Stimulated activated memory B cell treated with anti-CD40 and anti-IgM and Interleukin-4, amounts not matched to agents 10 μg/mL and 1 μg/mL and 100 μg/mL, for 72 hours (primary cell): ENCODE data around the gene SIGLEC1.

Experiments used
- ATAC-seq: fragments of 150-1000 bp; cut with Tn5 transposase; 2 replicates; pipeline ENCODE4 v1.10.0; 2021
- H3K27ac Mint-ChIP-seq: one replicate; pipeline ENCODE4 v1.8.0; 2022; ENCODE audit warnings: mild to moderate bottlenecking, mixed read lengths
- H3K27me3 Mint-ChIP-seq: one replicate; pipeline ENCODE4 v1.8.0; 2022; ENCODE audit warnings: mixed read lengths
- H3K36me3 Mint-ChIP-seq: one replicate; pipeline ENCODE4 v1.8.0; 2022; ENCODE audit warnings: mixed read lengths
- H3K4me1 Mint-ChIP-seq: one replicate; pipeline ENCODE4 v1.8.0; 2022; ENCODE audit warnings: mixed read lengths
- H3K4me3 Mint-ChIP-seq: one replicate; pipeline ENCODE4 v1.8.0; 2022; ENCODE audit warnings: mild to moderate bottlenecking, moderate library complexity, mixed read lengths
- H3K9me3 Mint-ChIP-seq: one replicate; pipeline ENCODE4 v1.8.0; 2022; ENCODE audit warnings: mixed read lengths

The SIGLEC1 gene

GRCh38 chr20:3687655-3688054 is 24.7 kb downstream of the SIGLEC1 start:
- H3K4me1 Mint-ChIP-seq: peaks cover 6% of the 10 kb centered on the region
- H3K27ac Mint-ChIP-seq: no peak overlapping the region
- no peaks in the 10 kb centered on the region for H3K36me3 Mint-ChIP-seq
- H3K27me3 Mint-ChIP-seq: peaks cover 37% of the 10 kb centered on the region
- ATAC-seq: no peak
- no peaks in the 10 kb centered on the region for H3K9me3 Mint-ChIP-seq
- no peak overlapping the region for H3K4me3 Mint-ChIP-seq

GRCh38 chr20:3686867-3687321 is 25.5 kb downstream of the SIGLEC1 start:
- Mint-ChIP-seq H3K27ac (no peak overlapping the region), H3K9me3 (no peaks in the 10 kb centered on the region), H3K36me3 (no peaks in the 10 kb centered on the region), H3K4me3 (no peak overlapping the region), H3K4me1 (peaks cover 6% of the 10 kb centered on the region), H3K27me3 (peaks cover 37% of the 10 kb centered on the region)
- no peak for ATAC-seq

GRCh38 chr20:3686421-3686820 is 26.0 kb downstream of the SIGLEC1 start:
- no peak overlapping the region for H3K27ac Mint-ChIP-seq
- peaks cover 40% of the 10 kb centered on the region for H3K27me3 Mint-ChIP-seq
- no peak overlapping the region for H3K4me3 Mint-ChIP-seq
- H3K36me3 Mint-ChIP-seq: no peaks in the 10 kb centered on the region
- H3K9me3 Mint-ChIP-seq: no peaks in the 10 kb centered on the region
- peaks cover 9% of the 10 kb centered on the region for H3K4me1 Mint-ChIP-seq
- no peak for ATAC-seq

GRCh38 chr20:3685341-3685740 is 27.1 kb downstream of the SIGLEC1 start:
- peaks cover 14% of the 10 kb centered on the region for H3K4me1 Mint-ChIP-seq
- H3K27ac Mint-ChIP-seq: no peak overlapping the region
- no peaks in the 10 kb centered on the region for H3K36me3 Mint-ChIP-seq
- H3K4me3 Mint-ChIP-seq: no peak overlapping the region
- H3K27me3 Mint-ChIP-seq: peaks cover 51% of the 10 kb centered on the region
- no peak for ATAC-seq
- H3K9me3 Mint-ChIP-seq: no peaks in the 10 kb centered on the region

- Mint-ChIP-seq H3K9me3 (no peaks in the 10 kb centered on the region), H3K36me3 (no peaks in the 10 kb centered on the region), H3K4me1 (peaks cover 7% of the 10 kb centered on the region), H3K27ac (no peak within 1 kb of the TSS), H3K4me3 (no peak within 1 kb of the TSS), H3K27me3 (peaks cover 80% of the 10 kb centered on the region)
- peak; percentile 2 for ATAC-seq
These were observed 30.2 kb downstream of the SIGLEC1 start, which contains the start of gene ADAM33 for GRCh38 chr20:3681931-3682781. TSS of gene ADAM33 (minus strand) at chr20:3682010. CDS start at chr20:3682004, 6 bp downstream.

GRCh38 chr20:3681352-3681930 is 31.0 kb downstream of the SIGLEC1 start:
- no peak overlapping the region for H3K27ac Mint-ChIP-seq
- peak; percentile 17 for ATAC-seq
- peaks cover 13% of the 10 kb centered on the region for H3K4me1 Mint-ChIP-seq
- peaks cover 82% of the 10 kb centered on the region for H3K27me3 Mint-ChIP-seq
- no peaks in the 10 kb centered on the region for H3K9me3 Mint-ChIP-seq
- H3K4me3 Mint-ChIP-seq: no peak overlapping the region
- H3K36me3 Mint-ChIP-seq: no peaks in the 10 kb centered on the region

GRCh38 chr20:3680701-3681351 is 31.6 kb downstream of the SIGLEC1 start:
- H3K4me3 Mint-ChIP-seq: no peak overlapping the region
- peak; percentile 26 for ATAC-seq

GRCh38 chr20:3679749-3680700 is 32.4 kb downstream of the SIGLEC1 start:
- no peaks in the 10 kb centered on the region for H3K9me3 Mint-ChIP-seq
- H3K27ac Mint-ChIP-seq: no peak overlapping the region
- H3K4me3 Mint-ChIP-seq: no peak overlapping the region
- peaks cover 14% of the 10 kb centered on the region for H3K4me1 Mint-ChIP-seq
- no peak for ATAC-seq
- H3K36me3 Mint-ChIP-seq: no peaks in the 10 kb centered on the region
- peaks cover 80% of the 10 kb centered on the region for H3K27me3 Mint-ChIP-seq

More at GRCh38 chr20:3680701-3681351, 31.6 kb downstream of the SIGLEC1 start:
- Mint-ChIP-seq H3K27me3 (peaks cover 82% of the 10 kb centered on the region), H3K27ac (no peak overlapping the region), H3K4me1 (peaks cover 14% of the 10 kb centered on the region), H3K36me3 (no peaks in the 10 kb centered on the region), H3K9me3 (no peaks in the 10 kb centered on the region)

GRCh38 chr20:3678856-3679720 is 33.3 kb downstream of the SIGLEC1 start:
- no peaks in the 10 kb centered on the region for H3K9me3 Mint-ChIP-seq
- no peak for ATAC-seq
- H3K27ac Mint-ChIP-seq: no peak overlapping the region
- H3K4me1 Mint-ChIP-seq: peaks cover 14% of the 10 kb centered on the region
- H3K4me3 Mint-ChIP-seq: no peak overlapping the region
- H3K36me3 Mint-ChIP-seq: no peaks in the 10 kb centered on the region
- H3K27me3 Mint-ChIP-seq: peaks cover 81% of the 10 kb centered on the region

- Mint-ChIP-seq H3K9me3 (no peaks in the 10 kb centered on the region), H3K27ac (no peak overlapping the region), H3K4me1 (peaks cover 14% of the 10 kb centered on the region), H3K4me3 (no peak overlapping the region), H3K27me3 (peaks cover 80% of the 10 kb centered on the region), H3K36me3 (no peaks in the 10 kb centered on the region)
- no peak for ATAC-seq
These were observed 34.2 kb downstream of the SIGLEC1 start for GRCh38 chr20:3678198-3678597.

GRCh38 chr20:3677733-3678132 is 34.7 kb downstream of the SIGLEC1 start:
- Mint-ChIP-seq H3K36me3 (no peaks in the 10 kb centered on the region), H3K27me3 (peaks cover 79% of the 10 kb centered on the region), H3K27ac (no peak overlapping the region), H3K4me3 (no peak overlapping the region), H3K4me1 (peaks cover 14% of the 10 kb centered on the region), H3K9me3 (no peaks in the 10 kb centered on the region)
- ATAC-seq: no peak

GRCh38 chr20:3674995-3675900 is 37.2 kb downstream of the SIGLEC1 start:
- Mint-ChIP-seq H3K4me1 (peaks cover 7% of the 10 kb centered on the region), H3K36me3 (no peaks in the 10 kb centered on the region), H3K9me3 (no peaks in the 10 kb centered on the region), H3K27ac (no peak overlapping the region), H3K4me3 (no peak overlapping the region), H3K27me3 (peaks cover 89% of the 10 kb centered on the region)
- no peak for ATAC-seq

- peaks cover 7% of the 10 kb centered on the region for H3K4me1 Mint-ChIP-seq
- no peaks in the 10 kb centered on the region for H3K9me3 Mint-ChIP-seq
- ATAC-seq: no peak
- no peak overlapping the region for H3K4me3 Mint-ChIP-seq
- H3K27ac Mint-ChIP-seq: no peak overlapping the region
- peaks cover 89% of the 10 kb centered on the region for H3K27me3 Mint-ChIP-seq
- H3K36me3 Mint-ChIP-seq: no peaks in the 10 kb centered on the region
These were observed 38.0 kb downstream of the SIGLEC1 start for GRCh38 chr20:3674447-3674846.
